Panc1 (cell line): ENCODE data around the gene CNTN1. TPM values are rescaled to one million over a fixed set of nuclear protein-coding genes. Genes with fewer than 3 reads are reported as not detected.

Experiments
- ATAC-seq: fragments of 200-7000 bp; cut with Tn5 transposase; 2 replicates; pipeline ENCODE4 v1.9.1; 2020; ENCODE audit warnings: mild to moderate bottlenecking, moderate library complexity
- BruUV-seq: library from RNA; stranded (reverse); fragments of 400-500 nt; replicated peaks from 2 replicates; lab custom pipeline; 2021; lab: Mats Ljungman, UMichigan
- CTCF ChIA-PET: fragments of 300-600 bp; sonication (Branson Sonifier 250); formaldehyde crosslinking; loops from one replicate; lab custom pipeline; 2022; ENCODE audit warnings: antibody characterized with exemption; lab: Charles Lee
- POLR2A ChIA-PET: fragments of 300-600 bp; sonication (Branson Sonifier 250); formaldehyde crosslinking; loops from one replicate; lab custom pipeline; 2022; ENCODE audit warnings: antibody characterized with exemption; lab: Charles Lee
- DNase-seq: peaks from one replicate; pipeline ENCODE4 v3.0.0-alpha.2; 2010; ENCODE audit warnings: low read depth, low spot score
- H3K27ac ChIP-seq: 2 replicates; pipeline ENCODE4 v1.5.1; 2011; ENCODE audit warnings: mild to moderate bottlenecking, low read length, inconsistent platforms
- H3K27me3 ChIP-seq: fragments of 200-500 bp; sonication (Bioruptor generic); 2 replicates; pipeline ENCODE4 v1.6.0; 2014; ENCODE audit warnings: low read length, inconsistent platforms; ENCODE audit not compliant: control insufficient read depth, insufficient read depth
- H3K36me3 ChIP-seq: fragments of 200-500 bp; sonication (Bioruptor generic); 2 replicates; pipeline ENCODE4 v1.5.1; 2014; ENCODE audit warnings: inconsistent platforms, mild to moderate bottlenecking, low read length, moderate library complexity; ENCODE audit not compliant: control insufficient read depth, insufficient read depth
- H3K4me1 ChIP-seq: 2 replicates; pipeline ENCODE4 v1.5.1; 2011; ENCODE audit warnings: inconsistent platforms, mild to moderate bottlenecking, low read length, moderate library complexity; ENCODE audit not compliant: control insufficient read depth, insufficient read depth
- H3K4me3 ChIP-seq, 2 experiments: 2 replicates each; pipeline ENCODE4 v1.5.1; 2011 to 2012; ENCODE audit warnings: low read depth in 2 of 2, low read length in 2 of 2, mild to moderate bottlenecking in 2 of 2, inconsistent platforms in 1 of 2, moderate library complexity in 1 of 2
- H3K9me3 ChIP-seq: fragments of 200-500 bp; sonication (Bioruptor generic); 2 replicates; pipeline ENCODE4 v1.5.1; 2014; ENCODE audit warnings: low read depth, mild to moderate bottlenecking, inconsistent platforms, low read length, moderate library complexity; ENCODE audit not compliant: control insufficient read depth, insufficient read depth
- CTCF ChIP-seq: fragments of 450-650 bp; IDR thresholded peaks from 2 replicates; pipeline ENCODE4 v1.5.1; 2017; ENCODE audit warnings: mild to moderate bottlenecking
- POLR2AphosphoS5 ChIP-seq: IDR thresholded peaks from 2 replicates; pipeline ENCODE4 v1.6.1; 2012; ENCODE audit warnings: mild to moderate bottlenecking, low read depth, low read length, moderate library complexity
- REST ChIP-seq, 2 experiments: IDR thresholded peaks; 2 replicates each; pipeline ENCODE4 v1.6.1; 2011 to 2012; ENCODE audit warnings: low read depth in 2 of 2, control low read depth in 1 of 2, low read length in 1 of 2, mild to moderate bottlenecking in 1 of 2, moderate library complexity in 1 of 2; ENCODE audit not compliant: insufficient read depth in 1 of 2
- SIN3A ChIP-seq: IDR thresholded peaks from 2 replicates; pipeline ENCODE4 v1.6.1; 2012; ENCODE audit warnings: low read depth, mild to moderate bottlenecking, low read length, moderate library complexity, borderline replicate concordance; ENCODE audit not compliant: insufficient read depth
- TCF7L2 ChIP-seq: IDR thresholded peaks from 2 replicates; pipeline ENCODE4 v1.6.1; 2011; ENCODE audit warnings: mild to moderate bottlenecking, low read depth, low read length, inconsistent platforms
- in situ Hi-C: cut with HindIII; loops from 2 replicates; pipeline ENCODE4 v1.10.0; 2016; ENCODE audit warnings: low sequenced_read_pairs, low pct_unique_long_range_greater_than_20kb
- intact Hi-C: fragments of 100-400 bp; cut with micrococcal nuclease; formaldehyde crosslinking; loops from one replicate; pipeline ENCODE4 v1.10.0; 2022; ENCODE audit not compliant: unreplicated experiment
- total RNA-seq: library from RNA; stranded (reverse); gene quantifications from one replicate; pipeline ENCODE4 v1.2.1, GENCODE V29; 2021; ENCODE audit not compliant: unreplicated experiment

The CNTN1 gene
- total RNA-seq, 1 experiment from 2014 or later: not detected

GRCh38 chr12:40711121-40711520 is 18.9 kb downstream of the CNTN1 start:
- H3K4me3 ChIP-seq: no peak overlapping the region
- in situ Hi-C loops: no loop called here
- BruUV-seq: no TSS peak
- POLR2A ChIA-PET: no interaction called here
- DNase-seq (no peak), ATAC-seq (no peak)
- no peak overlapping the region for H3K27ac ChIP-seq
- CTCF ChIA-PET: no interaction called here
- no peaks in the 10 kb centered on the region for H3K36me3 ChIP-seq
- H3K9me3 ChIP-seq: no peaks in the 10 kb centered on the region
- no peaks in the 10 kb centered on the region for H3K4me1 ChIP-seq
- no peak for TF ChIP-seq POLR2AphosphoS5
- TF ChIP-seq REST (IDR thresholded peaks at IDR 0.05; ENCODE audit: insufficient read depth in 1 of 2, low read depth in 2 of 2, low read length in 1 of 2): no peak
- TF ChIP-seq CTCF: no peak
- no peak for TF ChIP-seq TCF7L2
- no peak for TF ChIP-seq SIN3A
- no peaks in the 10 kb centered on the region for H3K27me3 ChIP-seq
- intact Hi-C loops: no loop called here

GRCh38 chr12:40714636-40715035 is 22.4 kb downstream of the CNTN1 start:
- BruUV-seq: no TSS peak
- no peak for ATAC-seq
- in situ Hi-C loops: no loop called here
- Histone ChIP-seq H3K9me3 (no peaks in the 10 kb centered on the region), H3K4me1 (no peaks in the 10 kb centered on the region), H3K4me3 (no peak overlapping the region), H3K27me3 (no peaks in the 10 kb centered on the region), H3K27ac (no peak overlapping the region), H3K36me3 (no peaks in the 10 kb centered on the region)
- intact Hi-C loops: no loop called here
- TF ChIP-seq SIN3A (no peak), CTCF (no peak), TCF7L2 (no peak), REST (IDR thresholded peaks at IDR 0.05; ENCODE audit: insufficient read depth in 1 of 2, low read depth in 2 of 2, low read length in 1 of 2) (no peak), POLR2AphosphoS5 (no peak)
- ChIA-PET CTCF (no interaction called here), POLR2A (no interaction called here)
- no peak for DNase-seq
